Endothelial cell of umbilical vein (primary cell): ENCODE results near the gene AKAIN1. TPM values are rescaled to one million over a fixed set of nuclear protein-coding genes. Genes with fewer than 3 reads are reported as not detected.

Experiments used
- BruUV-seq: library from RNA; stranded (reverse); fragments of 400-500 nt; replicated peaks from 2 replicates; lab custom pipeline; 2021; lab: Mats Ljungman, UMichigan
- CTCF ChIA-PET: fragments of 300-600, 350-600 bp; sonication (Branson Sonifier 250); formaldehyde crosslinking; loops from one replicate; lab custom pipeline; 2021; ENCODE audit warnings: antibody characterized with exemption, inconsistent platforms; lab: Charles Lee
- POLR2A ChIA-PET: fragments of 300-600, 350-600 bp; sonication (Branson Sonifier 250); formaldehyde crosslinking; loops from one replicate; lab custom pipeline; 2021; ENCODE audit warnings: antibody characterized with exemption, inconsistent platforms; lab: Charles Lee
- DNase-seq: peaks from one replicate; pipeline ENCODE4 v3.0.0-alpha.2; 2011; ENCODE audit warnings: low read depth, low spot score
- FAIRE-seq: peaks from 2 replicates; lab custom pipeline; 2011; peaks lifted over from hg19 to GRCh38; lab: Jason Lieb, UNC
- H2AFZ ChIP-seq: 2 replicates; pipeline ENCODE4 v1.6.0; 2012; ENCODE audit warnings: low read depth, low read length, control low read depth, inconsistent platforms
- H3K27ac ChIP-seq: 2 replicates; pipeline ENCODE4 v1.5.1; 2011; ENCODE audit warnings: low read depth, mild to moderate bottlenecking, control low read depth, low read length, moderate library complexity; ENCODE audit not compliant: insufficient read depth
- H3K27me3 ChIP-seq, 2 experiments: 2 replicates each; pipeline versions ENCODE4 v1.6.0 to v1.6.1; 2011; ENCODE audit warnings: low read length in 2 of 2, mixed read lengths in 1 of 2; ENCODE audit not compliant: control insufficient read depth in 2 of 2, insufficient read depth in 2 of 2
- H3K36me3 ChIP-seq, 2 experiments: 2 replicates in 1 of 2; 3 replicates in 1 of 2; pipeline ENCODE4 v1.5.1; 2011; ENCODE audit warnings: low read length in 2 of 2, mild to moderate bottlenecking in 1 of 2, moderate library complexity in 1 of 2; ENCODE audit not compliant: control insufficient read depth in 2 of 2, insufficient read depth in 2 of 2; ENCODE audit errors: extremely low read depth in 1 of 2
- H3K4me1 ChIP-seq: 3 replicates; pipeline ENCODE4 v1.5.1; 2011; ENCODE audit warnings: mild to moderate bottlenecking, low read length; ENCODE audit not compliant: control insufficient read depth, insufficient read depth; ENCODE audit errors: extremely low read depth
- H3K4me2 ChIP-seq: 2 replicates; pipeline ENCODE4 v1.6.1; 2011; ENCODE audit warnings: low read length, control low read depth, mixed read lengths; ENCODE audit not compliant: insufficient read depth
- H3K4me3 ChIP-seq, 3 experiments: fragments of 200-600 bp in 1 of 3; sonication (generic), shearing (Covaris generic) in 1 of 3; replicated peaks in 1 of 3; 2 replicates each; pipeline ENCODE4 v1.5.1; 2011 to 2016; ENCODE audit warnings: control low read depth in 3 of 3, low read length in 3 of 3, mild to moderate bottlenecking in 2 of 3, inconsistent platforms in 1 of 3, low read depth in 1 of 3, moderate library complexity in 1 of 3; ENCODE audit not compliant: insufficient read depth in 1 of 3
- H3K79me2 ChIP-seq: 2 replicates; pipeline ENCODE4 v1.6.0; 2012; ENCODE audit warnings: low read length, inconsistent platforms; ENCODE audit not compliant: control insufficient read depth, insufficient read depth
- H3K9ac ChIP-seq: replicated peaks from 2 replicates; pipeline ENCODE3; 2011; ENCODE audit warnings: low read length, control low read depth; ENCODE audit not compliant: insufficient read depth; ENCODE audit errors: extremely low read depth
- H3K9me1 ChIP-seq: replicated peaks from 3 replicates; pipeline ENCODE4 v1.6.0; 2011; ENCODE audit warnings: mild to moderate bottlenecking, low read length; ENCODE audit not compliant: control insufficient read depth, insufficient read depth; ENCODE audit errors: extremely low read depth
- H3K9me3 ChIP-seq: replicated peaks from 2 replicates; pipeline ENCODE4 v1.5.1; 2012; ENCODE audit warnings: low read length, inconsistent platforms; ENCODE audit not compliant: control insufficient read depth, insufficient read depth
- H4K20me1 ChIP-seq: replicated peaks from 2 replicates; pipeline ENCODE3; 2011; ENCODE audit warnings: mild to moderate bottlenecking, low read length; ENCODE audit not compliant: control insufficient read depth, insufficient read depth; ENCODE audit errors: extremely low read depth
- EZH2 ChIP-seq: IDR thresholded peaks from 2 replicates; pipeline ENCODE4 v1.6.1; 2012; ENCODE audit warnings: borderline replicate concordance, low read depth, mild to moderate bottlenecking, moderate library complexity, low read length, inconsistent platforms; ENCODE audit not compliant: severe bottlenecking
- FOS ChIP-seq: IDR thresholded peaks from 2 replicates; pipeline ENCODE4 v1.6.1; 2011; ENCODE audit warnings: mild to moderate bottlenecking, low read length, moderate library complexity, borderline replicate concordance; ENCODE audit not compliant: insufficient read depth
- GATA2 ChIP-seq: IDR thresholded peaks from 2 replicates; pipeline ENCODE4 v1.7.0; 2011; ENCODE audit warnings: low read depth, mild to moderate bottlenecking, moderate library complexity, mixed read lengths, low read length; ENCODE audit not compliant: insufficient read length, insufficient read depth
- JUN ChIP-seq: IDR thresholded peaks from 2 replicates; pipeline ENCODE4 v1.6.1; 2011; ENCODE audit warnings: borderline replicate concordance, low read depth; ENCODE audit not compliant: insufficient read length, insufficient read depth
- MYC ChIP-seq: IDR thresholded peaks from one replicate; pipeline ENCODE4 v1.6.1; 2011; ENCODE audit warnings: mild to moderate bottlenecking, low read depth, low read length
- POLR2A ChIP-seq: IDR thresholded peaks from 2 replicates; pipeline ENCODE4 v1.6.1; 2012; ENCODE audit warnings: low read depth, mild to moderate bottlenecking, control low read depth, low read length
- POLR2AphosphoS5 ChIP-seq: IDR thresholded peaks from 2 replicates; pipeline ENCODE4 v1.6.1; 2012; ENCODE audit warnings: low read depth, mild to moderate bottlenecking, control low read depth, low read length, moderate library complexity; ENCODE audit not compliant: insufficient read depth
- dilution Hi-C: fragments of 300-500 bp; cut with MboI; formaldehyde crosslinking; loops from one replicate; pipeline ENCODE4 v1.15.0; 2019; ENCODE audit warnings: low sequenced_read_pairs; ENCODE audit not compliant: extremely low pct_ligation_motif_present
- intact Hi-C: fragments of 100-400 bp; cut with micrococcal nuclease; formaldehyde crosslinking; loops from one replicate; pipeline ENCODE4 v1.10.0; 2022
- polyA plus RNA-seq, 4 experiments: library from polyadenylated mRNA; depleted of rRNA in 3 of 4; stranded (reverse) in 3 of 4; unstranded in 1 of 4; fragments of >200 nt; gene quantifications; 2 replicates each; pipeline versions ENCODE4 v1.2.1 to v1.2.3, GENCODE V29; 2011 to 2012; ENCODE audit warnings: missing spikeins in 1 of 4
- total RNA-seq: library from RNA; stranded (reverse); gene quantifications from 2 replicates; pipeline ENCODE4 v1.2.3, GENCODE V29; 2021
- TF ChIP-seq, protein P1 (sequence below), 2 donors: IDR thresholded peaks; 1 replicate in 1 of 2; 2 replicates in 1 of 2; pipeline ENCODE4 v1.5.1; 2011; ENCODE audit warnings: low read length in 2 of 2, mild to moderate bottlenecking in 2 of 2, moderate library complexity in 2 of 2, control low read depth in 1 of 2, inconsistent platforms in 1 of 2, low read depth in 1 of 2; ENCODE audit not compliant: insufficient read depth in 1 of 2; ENCODE audit errors: extremely low read depth in 1 of 2
- TF ChIP-seq, protein P2 (sequence below): IDR thresholded peaks from 2 replicates; pipeline ENCODE4 v1.6.1; 2011; ENCODE audit not compliant: insufficient read depth, insufficient read length

Gene AKAIN1
- total and polyA plus RNA-seq, 2 donors (not counting 3 experiments of a cell fraction or from before 2014, with no cell fraction given): not detected

- Histone ChIP-seq H3K79me2 (no peaks in the 10 kb centered on the region), H3K9ac (no peak overlapping the region), H3K4me3 (no peak overlapping the region), H3K4me2 (no peak overlapping the region), H4K20me1 (no peaks in the 10 kb centered on the region), H3K9me3 (no peaks in the 10 kb centered on the region), H3K4me1 (no peaks in the 10 kb centered on the region), H3K9me1 (no peaks in the 10 kb centered on the region), H3K36me3 (no peaks in the 10 kb centered on the region), H3K27ac (no peak overlapping the region), H2AFZ (no peak overlapping the region), H3K27me3 (no peaks in the 10 kb centered on the region)
- FAIRE-seq: no peak
- ChIA-PET POLR2A (no interaction called here), CTCF (no interaction called here)
- TF ChIP-seq POLR2AphosphoS5 (no peak), MYC (no peak), EZH2 (no peak), POLR2A (no peak), JUN (no peak), GATA2 (no peak), FOS (no peak)
- TF ChIP-seq, protein P1, sequence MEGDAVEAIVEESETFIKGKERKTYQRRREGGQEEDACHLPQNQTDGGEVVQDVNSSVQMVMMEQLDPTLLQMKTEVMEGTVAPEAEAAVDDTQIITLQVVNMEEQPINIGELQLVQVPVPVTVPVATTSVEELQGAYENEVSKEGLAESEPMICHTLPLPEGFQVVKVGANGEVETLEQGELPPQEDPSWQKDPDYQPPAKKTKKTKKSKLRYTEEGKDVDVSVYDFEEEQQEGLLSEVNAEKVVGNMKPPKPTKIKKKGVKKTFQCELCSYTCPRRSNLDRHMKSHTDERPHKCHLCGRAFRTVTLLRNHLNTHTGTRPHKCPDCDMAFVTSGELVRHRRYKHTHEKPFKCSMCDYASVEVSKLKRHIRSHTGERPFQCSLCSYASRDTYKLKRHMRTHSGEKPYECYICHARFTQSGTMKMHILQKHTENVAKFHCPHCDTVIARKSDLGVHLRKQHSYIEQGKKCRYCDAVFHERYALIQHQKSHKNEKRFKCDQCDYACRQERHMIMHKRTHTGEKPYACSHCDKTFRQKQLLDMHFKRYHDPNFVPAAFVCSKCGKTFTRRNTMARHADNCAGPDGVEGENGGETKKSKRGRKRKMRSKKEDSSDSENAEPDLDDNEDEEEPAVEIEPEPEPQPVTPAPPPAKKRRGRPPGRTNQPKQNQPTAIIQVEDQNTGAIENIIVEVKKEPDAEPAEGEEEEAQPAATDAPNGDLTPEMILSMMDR (IDR thresholded peaks at IDR 0.05; ENCODE audit: extremely low read depth in 1 of 2, insufficient read depth in 1 of 2, low read depth in 1 of 2, low read length in 2 of 2): no peak
- TF ChIP-seq, protein P2, sequence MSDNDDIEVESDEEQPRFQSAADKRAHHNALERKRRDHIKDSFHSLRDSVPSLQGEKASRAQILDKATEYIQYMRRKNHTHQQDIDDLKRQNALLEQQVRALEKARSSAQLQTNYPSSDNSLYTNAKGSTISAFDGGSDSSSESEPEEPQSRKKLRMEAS: no peak
- no peak for DNase-seq
- intact Hi-C loops: no loop called here
- no TSS peak for BruUV-seq
- dilution Hi-C loops: no loop called here
Observed at GRCh38 chr18:5166606-5167280, 30.3 kb downstream of the AKAIN1 start.
